Measurements from ENCODE around the gene SMOC1. TPM values are rescaled to one million over a fixed set of nuclear protein-coding genes. Genes with fewer than 3 reads are reported as not detected.

Gene SMOC1
- total and polyA plus RNA-seq, 9 of the 15 experiments (the other 6 are each of a cell fraction or from before 2014, with no cell fraction given), result 0.04 TPM; not detected in 8

DNA sequence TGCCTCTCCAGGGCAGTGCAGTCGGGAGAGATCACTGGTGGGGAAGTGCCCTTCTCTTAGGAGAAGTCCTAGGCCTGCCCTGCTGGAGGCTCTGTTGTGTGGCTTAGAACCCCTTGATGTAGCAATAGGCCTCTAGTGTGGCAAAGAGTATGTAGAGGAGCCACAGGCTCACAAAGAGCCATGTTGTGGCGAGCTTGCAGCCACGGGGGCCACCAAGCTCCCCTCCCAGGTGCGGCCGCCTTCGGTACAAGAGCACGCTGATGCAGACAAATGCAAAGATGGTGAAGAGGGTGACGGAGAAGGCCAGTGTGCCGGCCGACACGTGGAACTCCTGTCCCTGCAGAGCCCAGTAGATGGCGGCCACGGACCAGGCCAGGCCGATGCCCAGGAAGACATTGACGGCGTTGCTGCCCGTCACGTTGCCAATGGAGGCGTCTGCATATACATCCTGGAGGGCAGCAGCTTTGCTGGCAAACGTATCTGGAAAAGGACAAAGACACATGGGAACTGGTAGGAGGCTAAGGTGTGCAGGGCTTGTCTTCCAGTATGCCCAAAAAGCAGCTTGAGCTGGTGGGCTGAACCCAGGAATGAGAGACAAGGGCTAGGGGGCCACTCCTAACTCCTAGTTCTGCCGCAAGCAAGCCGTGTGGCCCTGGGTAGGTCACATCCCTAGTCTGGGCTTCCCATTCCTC is 166.8 kb downstream of the SMOC1 start (continued):
- TF ChIP-seq TOE1 (IDR thresholded peaks at IDR 0.05; ENCODE audit: borderline replicate concordance), result no peak
- no peak for TF ChIP-seq TOE1 (CRISPR knock-in tag; IDR thresholded peaks at IDR 0.05; ENCODE audit: borderline replicate concordance, low read depth)
- TF ChIP-seq, protein P1, sequence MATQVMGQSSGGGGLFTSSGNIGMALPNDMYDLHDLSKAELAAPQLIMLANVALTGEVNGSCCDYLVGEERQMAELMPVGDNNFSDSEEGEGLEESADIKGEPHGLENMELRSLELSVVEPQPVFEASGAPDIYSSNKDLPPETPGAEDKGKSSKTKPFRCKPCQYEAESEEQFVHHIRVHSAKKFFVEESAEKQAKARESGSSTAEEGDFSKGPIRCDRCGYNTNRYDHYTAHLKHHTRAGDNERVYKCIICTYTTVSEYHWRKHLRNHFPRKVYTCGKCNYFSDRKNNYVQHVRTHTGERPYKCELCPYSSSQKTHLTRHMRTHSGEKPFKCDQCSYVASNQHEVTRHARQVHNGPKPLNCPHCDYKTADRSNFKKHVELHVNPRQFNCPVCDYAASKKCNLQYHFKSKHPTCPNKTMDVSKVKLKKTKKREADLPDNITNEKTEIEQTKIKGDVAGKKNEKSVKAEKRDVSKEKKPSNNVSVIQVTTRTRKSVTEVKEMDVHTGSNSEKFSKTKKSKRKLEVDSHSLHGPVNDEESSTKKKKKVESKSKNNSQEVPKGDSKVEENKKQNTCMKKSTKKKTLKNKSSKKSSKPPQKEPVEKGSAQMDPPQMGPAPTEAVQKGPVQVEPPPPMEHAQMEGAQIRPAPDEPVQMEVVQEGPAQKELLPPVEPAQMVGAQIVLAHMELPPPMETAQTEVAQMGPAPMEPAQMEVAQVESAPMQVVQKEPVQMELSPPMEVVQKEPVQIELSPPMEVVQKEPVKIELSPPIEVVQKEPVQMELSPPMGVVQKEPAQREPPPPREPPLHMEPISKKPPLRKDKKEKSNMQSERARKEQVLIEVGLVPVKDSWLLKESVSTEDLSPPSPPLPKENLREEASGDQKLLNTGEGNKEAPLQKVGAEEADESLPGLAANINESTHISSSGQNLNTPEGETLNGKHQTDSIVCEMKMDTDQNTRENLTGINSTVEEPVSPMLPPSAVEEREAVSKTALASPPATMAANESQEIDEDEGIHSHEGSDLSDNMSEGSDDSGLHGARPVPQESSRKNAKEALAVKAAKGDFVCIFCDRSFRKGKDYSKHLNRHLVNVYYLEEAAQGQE (IDR thresholded peaks at IDR 0.05; ENCODE audit: borderline replicate concordance), result peak; percentile 42; the same call in 1 of the 2 replicates
- TF ChIP-seq, protein P1 (CRISPR knock-in tag; IDR thresholded peaks at IDR 0.05; ENCODE audit: low read depth), result no peak
- TF ChIP-seq, protein P2, sequence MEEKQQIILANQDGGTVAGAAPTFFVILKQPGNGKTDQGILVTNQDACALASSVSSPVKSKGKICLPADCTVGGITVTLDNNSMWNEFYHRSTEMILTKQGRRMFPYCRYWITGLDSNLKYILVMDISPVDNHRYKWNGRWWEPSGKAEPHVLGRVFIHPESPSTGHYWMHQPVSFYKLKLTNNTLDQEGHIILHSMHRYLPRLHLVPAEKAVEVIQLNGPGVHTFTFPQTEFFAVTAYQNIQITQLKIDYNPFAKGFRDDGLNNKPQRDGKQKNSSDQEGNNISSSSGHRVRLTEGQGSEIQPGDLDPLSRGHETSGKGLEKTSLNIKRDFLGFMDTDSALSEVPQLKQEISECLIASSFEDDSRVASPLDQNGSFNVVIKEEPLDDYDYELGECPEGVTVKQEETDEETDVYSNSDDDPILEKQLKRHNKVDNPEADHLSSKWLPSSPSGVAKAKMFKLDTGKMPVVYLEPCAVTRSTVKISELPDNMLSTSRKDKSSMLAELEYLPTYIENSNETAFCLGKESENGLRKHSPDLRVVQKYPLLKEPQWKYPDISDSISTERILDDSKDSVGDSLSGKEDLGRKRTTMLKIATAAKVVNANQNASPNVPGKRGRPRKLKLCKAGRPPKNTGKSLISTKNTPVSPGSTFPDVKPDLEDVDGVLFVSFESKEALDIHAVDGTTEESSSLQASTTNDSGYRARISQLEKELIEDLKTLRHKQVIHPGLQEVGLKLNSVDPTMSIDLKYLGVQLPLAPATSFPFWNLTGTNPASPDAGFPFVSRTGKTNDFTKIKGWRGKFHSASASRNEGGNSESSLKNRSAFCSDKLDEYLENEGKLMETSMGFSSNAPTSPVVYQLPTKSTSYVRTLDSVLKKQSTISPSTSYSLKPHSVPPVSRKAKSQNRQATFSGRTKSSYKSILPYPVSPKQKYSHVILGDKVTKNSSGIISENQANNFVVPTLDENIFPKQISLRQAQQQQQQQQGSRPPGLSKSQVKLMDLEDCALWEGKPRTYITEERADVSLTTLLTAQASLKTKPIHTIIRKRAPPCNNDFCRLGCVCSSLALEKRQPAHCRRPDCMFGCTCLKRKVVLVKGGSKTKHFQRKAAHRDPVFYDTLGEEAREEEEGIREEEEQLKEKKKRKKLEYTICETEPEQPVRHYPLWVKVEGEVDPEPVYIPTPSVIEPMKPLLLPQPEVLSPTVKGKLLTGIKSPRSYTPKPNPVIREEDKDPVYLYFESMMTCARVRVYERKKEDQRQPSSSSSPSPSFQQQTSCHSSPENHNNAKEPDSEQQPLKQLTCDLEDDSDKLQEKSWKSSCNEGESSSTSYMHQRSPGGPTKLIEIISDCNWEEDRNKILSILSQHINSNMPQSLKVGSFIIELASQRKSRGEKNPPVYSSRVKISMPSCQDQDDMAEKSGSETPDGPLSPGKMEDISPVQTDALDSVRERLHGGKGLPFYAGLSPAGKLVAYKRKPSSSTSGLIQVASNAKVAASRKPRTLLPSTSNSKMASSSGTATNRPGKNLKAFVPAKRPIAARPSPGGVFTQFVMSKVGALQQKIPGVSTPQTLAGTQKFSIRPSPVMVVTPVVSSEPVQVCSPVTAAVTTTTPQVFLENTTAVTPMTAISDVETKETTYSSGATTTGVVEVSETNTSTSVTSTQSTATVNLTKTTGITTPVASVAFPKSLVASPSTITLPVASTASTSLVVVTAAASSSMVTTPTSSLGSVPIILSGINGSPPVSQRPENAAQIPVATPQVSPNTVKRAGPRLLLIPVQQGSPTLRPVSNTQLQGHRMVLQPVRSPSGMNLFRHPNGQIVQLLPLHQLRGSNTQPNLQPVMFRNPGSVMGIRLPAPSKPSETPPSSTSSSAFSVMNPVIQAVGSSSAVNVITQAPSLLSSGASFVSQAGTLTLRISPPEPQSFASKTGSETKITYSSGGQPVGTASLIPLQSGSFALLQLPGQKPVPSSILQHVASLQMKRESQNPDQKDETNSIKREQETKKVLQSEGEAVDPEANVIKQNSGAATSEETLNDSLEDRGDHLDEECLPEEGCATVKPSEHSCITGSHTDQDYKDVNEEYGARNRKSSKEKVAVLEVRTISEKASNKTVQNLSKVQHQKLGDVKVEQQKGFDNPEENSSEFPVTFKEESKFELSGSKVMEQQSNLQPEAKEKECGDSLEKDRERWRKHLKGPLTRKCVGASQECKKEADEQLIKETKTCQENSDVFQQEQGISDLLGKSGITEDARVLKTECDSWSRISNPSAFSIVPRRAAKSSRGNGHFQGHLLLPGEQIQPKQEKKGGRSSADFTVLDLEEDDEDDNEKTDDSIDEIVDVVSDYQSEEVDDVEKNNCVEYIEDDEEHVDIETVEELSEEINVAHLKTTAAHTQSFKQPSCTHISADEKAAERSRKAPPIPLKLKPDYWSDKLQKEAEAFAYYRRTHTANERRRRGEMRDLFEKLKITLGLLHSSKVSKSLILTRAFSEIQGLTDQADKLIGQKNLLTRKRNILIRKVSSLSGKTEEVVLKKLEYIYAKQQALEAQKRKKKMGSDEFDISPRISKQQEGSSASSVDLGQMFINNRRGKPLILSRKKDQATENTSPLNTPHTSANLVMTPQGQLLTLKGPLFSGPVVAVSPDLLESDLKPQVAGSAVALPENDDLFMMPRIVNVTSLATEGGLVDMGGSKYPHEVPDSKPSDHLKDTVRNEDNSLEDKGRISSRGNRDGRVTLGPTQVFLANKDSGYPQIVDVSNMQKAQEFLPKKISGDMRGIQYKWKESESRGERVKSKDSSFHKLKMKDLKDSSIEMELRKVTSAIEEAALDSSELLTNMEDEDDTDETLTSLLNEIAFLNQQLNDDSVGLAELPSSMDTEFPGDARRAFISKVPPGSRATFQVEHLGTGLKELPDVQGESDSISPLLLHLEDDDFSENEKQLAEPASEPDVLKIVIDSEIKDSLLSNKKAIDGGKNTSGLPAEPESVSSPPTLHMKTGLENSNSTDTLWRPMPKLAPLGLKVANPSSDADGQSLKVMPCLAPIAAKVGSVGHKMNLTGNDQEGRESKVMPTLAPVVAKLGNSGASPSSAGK (IDR thresholded peaks at IDR 0.05), result peak; percentile 15; the same call in 1 of the 2 replicates
